HUES48 (cell line): ENCODE results near the gene PHLPP1.

Experiments used
- H3K27ac ChIP-seq: one replicate; pipeline ENCODE4 v1.7.0; 2013; ENCODE audit warnings: low read depth, low read length, inconsistent platforms
- H3K27me3 ChIP-seq: 2 replicates; pipeline ENCODE4 v1.6.1; 2013; ENCODE audit warnings: mild to moderate bottlenecking, low read length; ENCODE audit not compliant: control insufficient read depth, insufficient read depth
- H3K36me3 ChIP-seq: 2 replicates; pipeline ENCODE4 v1.6.1; 2013; ENCODE audit warnings: low read length; ENCODE audit not compliant: control insufficient read depth, insufficient read depth
- H3K4me1 ChIP-seq: 2 replicates; pipeline ENCODE4 v1.6.1; 2013; ENCODE audit warnings: mild to moderate bottlenecking, low read length; ENCODE audit not compliant: control insufficient read depth, insufficient read depth
- H3K4me3 ChIP-seq: 2 replicates; pipeline ENCODE4 v1.5.1; 2013; ENCODE audit warnings: mild to moderate bottlenecking, low read depth, low read length
- H3K9ac ChIP-seq: 2 replicates; pipeline ENCODE4 v1.6.1; 2013; ENCODE audit warnings: mild to moderate bottlenecking, low read depth, low read length, moderate library complexity
- H3K9me3 ChIP-seq: 2 replicates; pipeline ENCODE4 v1.6.1; 2013; ENCODE audit warnings: low read length; ENCODE audit not compliant: control insufficient read depth, insufficient read depth

PHLPP1 gene

GRCh38 chr18:63005306-63005705 is 290.0 kb downstream of the PHLPP1 start:
- no peaks in the 10 kb centered on the region for H3K4me1 ChIP-seq
- H3K27ac ChIP-seq = no peak overlapping the region
- no peaks in the 10 kb centered on the region for H3K36me3 ChIP-seq
- H3K27me3 ChIP-seq = no peaks in the 10 kb centered on the region
- no peak overlapping the region for H3K9ac ChIP-seq
- no peak overlapping the region for H3K4me3 ChIP-seq
- no peaks in the 10 kb centered on the region for H3K9me3 ChIP-seq

- H3K4me1 ChIP-seq = no peaks in the 10 kb centered on the region
- H3K9ac ChIP-seq = no peak overlapping the region
- H3K27ac ChIP-seq = no peak overlapping the region
- no peaks in the 10 kb centered on the region for H3K27me3 ChIP-seq
- no peak overlapping the region for H3K4me3 ChIP-seq
- H3K9me3 ChIP-seq = no peaks in the 10 kb centered on the region
- no peaks in the 10 kb centered on the region for H3K36me3 ChIP-seq
Observed at GRCh38 chr18:63007231-63007630, 291.9 kb downstream of the PHLPP1 start.

- H3K4me3 ChIP-seq = no peak overlapping the region
- no peaks in the 10 kb centered on the region for H3K36me3 ChIP-seq
- H3K9me3 ChIP-seq = no peaks in the 10 kb centered on the region
- H3K4me1 ChIP-seq = no peaks in the 10 kb centered on the region
- H3K9ac ChIP-seq = no peak overlapping the region
- no peaks in the 10 kb centered on the region for H3K27me3 ChIP-seq
- H3K27ac ChIP-seq = no peak overlapping the region
Observed at GRCh38 chr18:63016270-63016669, 300.9 kb downstream of the PHLPP1 start.

GRCh38 chr18:63017076-63017475 is 301.7 kb downstream of the PHLPP1 start:
- Histone ChIP-seq H3K27me3 (no peaks in the 10 kb centered on the region), H3K27ac (no peak overlapping the region), H3K36me3 (no peaks in the 10 kb centered on the region), H3K4me1 (no peaks in the 10 kb centered on the region), H3K9me3 (no peaks in the 10 kb centered on the region), H3K4me3 (no peak overlapping the region), H3K9ac (no peak overlapping the region)

GRCh38 chr18:63017977-63018376 is 302.6 kb downstream of the PHLPP1 start:
- H3K4me3 ChIP-seq = no peak overlapping the region
- H3K27ac ChIP-seq = no peak overlapping the region
- no peak overlapping the region for H3K9ac ChIP-seq
- H3K27me3 ChIP-seq = peaks cover 4% of the 10 kb centered on the region
- H3K4me1 ChIP-seq = no peaks in the 10 kb centered on the region
- H3K36me3 ChIP-seq = no peaks in the 10 kb centered on the region
- H3K9me3 ChIP-seq = no peaks in the 10 kb centered on the region

DNA sequence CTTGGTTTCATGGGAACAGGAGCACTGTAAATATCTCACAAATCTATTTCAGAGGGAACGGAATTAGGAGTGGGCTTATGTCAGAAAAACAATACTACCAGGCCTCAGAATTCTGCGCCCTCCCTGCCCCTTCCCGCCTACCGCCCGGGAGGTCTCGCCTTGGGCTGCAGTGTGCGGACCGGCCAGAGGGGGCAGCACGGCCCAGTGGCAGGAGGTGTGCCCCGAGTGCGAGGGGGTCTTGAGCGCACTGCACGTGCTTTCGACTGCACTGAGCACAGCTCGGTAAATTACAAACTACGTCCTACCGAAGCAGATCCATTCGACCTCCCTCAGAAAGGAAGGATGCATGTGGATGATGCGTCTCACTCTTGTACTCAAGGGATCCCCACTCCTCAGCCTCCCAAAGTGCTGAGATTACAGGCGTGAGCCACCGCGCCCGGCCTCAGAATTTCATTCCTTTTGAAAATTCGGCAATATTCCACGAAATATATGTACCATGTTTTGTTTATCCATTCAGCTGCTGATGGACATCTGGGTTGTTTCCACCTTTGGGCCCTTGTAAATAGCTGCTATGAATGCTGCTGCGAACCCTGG is 307.2 kb downstream of the PHLPP1 start:
- Histone ChIP-seq H3K4me1 (no peaks in the 10 kb centered on the region), H3K27me3 (peaks cover 11% of the 10 kb centered on the region), H3K4me3 (no peak overlapping the region), H3K9me3 (no peaks in the 10 kb centered on the region), H3K27ac (no peak overlapping the region), H3K9ac (no peak overlapping the region), H3K36me3 (no peaks in the 10 kb centered on the region)

DNA sequence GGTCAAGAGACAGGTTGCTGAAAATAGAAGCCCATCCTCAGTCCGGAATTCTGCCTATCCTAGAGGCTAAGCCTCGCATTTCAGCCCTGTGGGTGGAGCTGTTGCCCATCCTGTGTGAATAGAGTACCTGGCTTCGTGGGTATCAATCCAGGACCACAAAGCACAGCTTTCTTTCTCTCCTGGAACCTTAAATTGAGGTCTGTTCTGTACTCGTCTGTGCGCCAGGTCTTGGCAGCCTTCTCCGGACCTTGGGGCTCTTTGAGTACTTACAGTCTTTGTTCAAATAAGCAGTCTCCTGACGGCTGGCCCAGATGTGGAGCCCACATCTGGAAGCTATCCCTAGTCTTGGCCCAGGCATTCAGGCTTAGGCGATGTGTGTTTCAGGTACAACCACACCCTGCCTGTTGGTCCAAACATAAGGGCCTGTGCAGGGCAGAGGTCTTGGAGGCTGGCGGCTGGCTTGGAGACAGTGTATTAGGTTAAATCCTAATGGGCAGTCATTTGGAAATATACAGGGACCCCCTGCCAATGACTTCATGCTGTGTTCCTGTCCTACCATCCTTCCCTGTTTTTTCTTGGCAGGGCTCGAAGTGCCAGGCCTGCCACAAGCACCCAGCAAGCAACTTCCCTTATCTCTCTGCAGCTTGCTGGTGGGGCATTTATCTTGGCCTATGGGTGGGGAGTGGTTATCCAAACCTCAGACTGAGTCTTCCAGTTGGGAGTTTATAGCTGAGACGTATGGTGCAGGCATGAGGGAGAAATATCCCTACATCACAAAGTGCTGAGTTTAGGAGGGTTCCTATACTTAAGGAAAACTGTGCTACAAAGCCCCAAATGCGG is 310.1 kb downstream of the PHLPP1 start:
- H3K27me3 ChIP-seq = peaks cover 11% of the 10 kb centered on the region
- no peaks in the 10 kb centered on the region for H3K36me3 ChIP-seq
- H3K4me3 ChIP-seq = no peak overlapping the region
- H3K9me3 ChIP-seq = no peaks in the 10 kb centered on the region
- H3K4me1 ChIP-seq = no peaks in the 10 kb centered on the region
- H3K27ac ChIP-seq = no peak overlapping the region
- H3K9ac ChIP-seq = no peak overlapping the region

DNA sequence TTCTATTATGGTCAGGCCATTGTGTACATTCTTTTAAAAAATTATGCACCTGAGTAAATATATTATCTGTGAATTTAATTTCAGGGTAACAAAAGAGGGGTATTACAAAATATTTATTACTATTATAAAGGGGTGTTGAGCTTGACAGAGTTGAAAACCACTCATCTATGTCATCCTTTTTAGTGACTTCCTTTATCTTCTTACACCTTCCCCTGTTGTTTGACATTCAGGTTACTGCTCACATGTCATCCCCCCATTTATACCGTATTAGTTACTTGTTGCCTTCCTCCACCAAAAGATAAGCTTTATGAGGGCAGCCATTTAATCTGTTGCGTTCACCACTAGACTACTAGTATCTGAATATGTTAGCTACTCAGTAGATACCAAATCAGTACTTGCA is 313.0 kb downstream of the PHLPP1 start:
- Histone ChIP-seq H3K36me3 (no peaks in the 10 kb centered on the region), H3K27me3 (peaks cover 3% of the 10 kb centered on the region; the same call in 1 of the 2 replicates), H3K9me3 (no peaks in the 10 kb centered on the region), H3K4me1 (no peaks in the 10 kb centered on the region), H3K9ac (no peak overlapping the region), H3K27ac (no peak overlapping the region), H3K4me3 (no peak overlapping the region)
